ENCODE results near the gene NUDT17.

Gene NUDT17

DNA sequence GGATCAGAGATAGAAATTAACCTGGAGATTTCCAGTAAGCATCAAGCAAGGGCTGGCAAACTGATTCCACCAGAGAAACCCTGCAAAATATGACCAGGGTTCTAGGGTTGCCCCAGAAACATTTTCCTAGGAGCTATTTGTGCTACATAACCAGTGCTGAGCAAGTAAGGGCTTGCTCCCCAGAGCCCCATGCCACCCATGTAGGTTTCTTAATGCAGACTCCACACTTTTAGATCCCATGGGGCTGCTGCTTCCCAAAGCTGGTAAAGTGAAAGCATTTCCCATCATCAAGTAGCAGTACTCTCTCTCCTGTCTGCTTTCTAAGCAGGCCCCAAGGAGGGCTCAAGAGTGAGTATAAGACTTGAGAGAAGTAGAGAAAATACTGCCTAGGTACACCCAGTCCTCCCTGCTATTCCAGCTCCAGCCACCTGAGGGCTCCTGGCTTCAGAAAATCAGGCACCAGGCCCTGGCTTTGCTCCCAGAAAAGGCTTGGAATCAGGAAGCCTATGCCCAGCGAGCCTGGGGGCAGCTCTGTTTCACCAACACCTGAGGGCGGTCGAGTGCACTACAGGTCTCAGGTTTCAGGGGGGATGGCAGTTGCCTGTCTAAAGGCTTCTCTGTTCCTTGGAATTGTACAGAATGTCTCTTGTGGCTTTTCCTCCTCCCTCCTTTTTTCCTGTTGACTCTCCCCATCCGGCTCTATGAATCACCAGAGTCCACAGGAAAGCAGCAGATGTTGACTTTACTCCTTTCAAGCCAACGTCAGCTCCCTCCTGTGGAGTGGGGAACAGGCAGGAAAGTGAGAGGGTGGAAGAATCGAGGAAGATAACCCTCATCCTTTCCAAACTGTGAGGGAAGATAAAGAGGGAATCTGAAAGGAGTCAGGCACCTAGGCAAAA lies 46.4 kb downstream of the NUDT17 start:
- FAIRE-seq: peak; percentile 99

DNA sequence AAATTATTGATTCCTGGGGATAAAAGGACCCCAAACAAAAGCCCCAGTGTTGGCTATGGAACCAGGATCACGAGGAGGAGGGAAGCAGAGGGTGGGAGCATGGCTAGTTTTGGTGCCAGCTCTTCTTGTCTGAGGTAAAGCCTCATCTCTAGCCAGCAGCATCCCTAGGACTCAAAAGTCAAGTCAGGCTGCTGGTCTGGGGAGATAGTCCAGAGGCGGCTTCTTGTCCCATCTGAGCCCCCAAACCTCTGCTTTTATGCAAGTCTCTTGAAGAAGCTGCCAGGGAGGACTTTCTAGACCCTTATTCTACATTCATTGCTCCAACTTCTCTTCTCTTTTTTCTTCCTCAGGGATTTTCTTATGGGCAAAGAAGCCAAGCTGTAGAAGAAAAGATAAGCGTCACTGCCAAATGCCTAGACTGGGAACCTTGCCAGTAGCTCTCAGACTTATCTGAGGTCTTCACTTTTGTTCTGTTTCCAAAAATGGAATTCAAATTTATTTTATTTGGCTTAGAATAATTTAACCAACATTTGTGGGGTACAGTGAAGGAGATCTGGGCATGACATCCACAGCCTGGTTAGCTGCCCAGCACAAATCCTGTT lies 47.2 kb downstream of the NUDT17 start:
- FAIRE-seq: peak; percentile 14

DNA sequence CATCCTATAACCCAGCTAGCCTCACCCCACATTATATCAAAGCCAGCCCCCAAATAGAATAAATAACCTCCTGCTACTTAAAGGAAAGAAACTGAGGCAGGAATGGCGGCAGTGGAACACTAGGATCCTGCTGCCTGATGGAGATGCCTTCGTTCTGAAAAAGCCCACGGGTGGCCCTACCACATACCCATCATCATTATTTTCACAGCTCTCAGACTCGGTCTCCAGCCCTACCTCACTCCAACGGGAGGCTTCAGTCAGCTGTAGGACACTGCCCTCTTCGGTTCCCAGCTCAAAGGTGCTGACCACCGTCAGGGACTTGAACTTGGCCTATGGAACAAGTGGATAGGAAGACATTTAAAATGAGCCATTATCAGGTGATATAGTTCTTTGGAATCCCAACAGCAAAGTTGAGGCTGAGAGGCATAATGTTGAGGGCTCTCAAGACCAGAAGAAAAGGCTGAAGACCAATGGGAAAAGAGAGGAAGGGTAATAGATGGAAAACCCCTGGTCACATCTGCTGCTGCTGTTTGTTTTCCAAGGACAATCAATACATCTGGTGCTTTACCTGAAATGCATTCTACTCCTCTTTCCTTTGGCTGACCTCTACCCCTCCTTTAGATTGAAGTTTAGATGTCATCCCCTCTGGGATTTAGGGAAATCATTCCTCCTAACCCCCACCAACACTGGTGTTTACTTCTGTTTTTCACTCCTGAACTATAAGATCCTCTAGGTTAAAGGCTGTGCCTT lies 48.1 kb downstream of the NUDT17 start:
- FAIRE-seq: no peak

DNA sequence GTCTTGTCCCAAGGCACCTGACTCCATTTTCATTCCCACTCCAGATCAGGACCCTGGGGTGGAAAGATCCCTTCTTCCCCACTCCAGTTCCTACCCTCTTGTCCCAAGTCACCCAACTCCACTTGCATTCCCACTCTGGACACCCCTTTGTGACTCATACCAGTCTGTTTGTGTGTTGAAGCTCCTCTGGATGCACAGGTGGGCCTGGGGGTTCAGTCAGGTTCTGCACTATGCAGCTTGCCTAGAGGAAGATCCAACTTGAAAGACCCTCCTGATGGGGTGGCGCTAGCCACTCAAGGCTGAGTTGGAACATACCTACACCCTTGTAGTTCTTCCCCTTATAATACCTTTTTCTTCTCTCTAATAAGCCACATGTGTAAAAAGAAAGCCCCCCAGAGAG lies 50.0 kb downstream of the NUDT17 start:
- no peak for FAIRE-seq

DNA sequence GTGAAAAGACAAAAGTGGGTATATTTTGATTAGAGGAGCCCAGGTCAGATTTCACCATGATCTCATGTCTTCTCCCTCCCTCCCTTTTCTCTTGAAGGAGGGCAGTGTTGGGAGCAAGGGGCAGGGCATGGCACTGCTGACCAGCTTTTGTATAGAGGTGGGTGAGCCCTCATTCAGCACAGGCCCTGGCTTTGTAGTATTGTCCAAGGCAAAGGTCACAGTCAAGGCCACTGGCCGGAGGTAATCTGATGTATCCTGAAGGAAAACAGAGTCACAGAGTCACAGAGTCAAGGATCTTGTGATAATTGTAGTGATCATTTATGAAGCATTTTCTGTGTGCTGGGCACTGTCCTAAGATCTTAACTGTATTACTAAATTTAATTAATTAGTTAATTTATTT lies 52.5 kb downstream of the NUDT17 start:
- FAIRE-seq: no peak

Measured in A204.1 (cell line).